Esophagus (tissue), 2 donors: ENCODE data around the gene DDR1. TPM values are rescaled to one million over a fixed set of nuclear protein-coding genes. Genes with fewer than 3 reads are reported as not detected.

Source experiments
- H3K27ac ChIP-seq, 2 donors: one replicate each; pipeline ENCODE4 v1.5.1; 2013; ENCODE audit warnings: low read depth in 2 of 2, mild to moderate bottlenecking in 2 of 2, inconsistent platforms in 1 of 2, low read length in 1 of 2, moderate library complexity in 1 of 2
- H3K27me3 ChIP-seq, 2 donors: one replicate each; pipeline ENCODE4 v1.6.1; 2013; ENCODE audit warnings: low read length in 2 of 2, control low read depth in 1 of 2, mild to moderate bottlenecking in 1 of 2; ENCODE audit not compliant: insufficient read depth in 2 of 2, control insufficient read depth in 1 of 2
- H3K36me3 ChIP-seq, 2 donors: one replicate each; pipeline ENCODE4 v1.6.1; 2013; ENCODE audit warnings: low read length in 1 of 2; ENCODE audit not compliant: control insufficient read depth in 2 of 2, insufficient read depth in 2 of 2
- H3K4me1 ChIP-seq, 2 donors: one replicate each; pipeline ENCODE4 v1.6.1; 2013; ENCODE audit warnings: low read length in 1 of 2; ENCODE audit not compliant: control insufficient read depth in 2 of 2, insufficient read depth in 2 of 2
- H3K4me3 ChIP-seq, 2 donors: one replicate each; pipeline ENCODE4 v1.5.1; 2013; ENCODE audit warnings: low read length in 2 of 2, mild to moderate bottlenecking in 2 of 2, low read depth in 1 of 2, moderate library complexity in 1 of 2
- H3K9me3 ChIP-seq, 2 donors: one replicate each; pipeline ENCODE4 v1.6.1; 2013; ENCODE audit warnings: mild to moderate bottlenecking in 2 of 2, low read depth in 1 of 2, low read length in 1 of 2, moderate library complexity in 1 of 2; ENCODE audit not compliant: control insufficient read depth in 2 of 2, insufficient read depth in 1 of 2
- WGBS, 2 donors: extraction: QIAGEN DNeasy Blood & Tissue Kit; methylation state at CpG; one replicate each; pipeline ENCODE4 v1.1.7; 2013; 5-methylcytosine and 5-hydroxymethylcytosine counted together
- polyA plus RNA-seq, 2 donors: library from polyadenylated mRNA; stranded (reverse); fragments of 200-250 nt; gene quantifications; one replicate each; pipeline ENCODE4 v1.2.3, GENCODE V29; 2013
- donor health status: healthy with polysubstance abuse.
- donor health status: Bipolar disorder and iron deficiency.

Gene DDR1
- polyA plus RNA-seq, 2 donors, result 102 to 136 TPM

GRCh38 chr6:30885481-30885998, 1.2 kb downstream of the DDR1 start:
- WGBS, 2 donors, result 19 to 22% methylated on average over 7 of the region's 7 CpGs
- H3K4me1 ChIP-seq, result peaks cover 2 to 22% of the 10 kb centered on the region in 2 donors
- H3K4me3 ChIP-seq, result peak overlapping the region; percentile 64 to 86
- no peaks in the 10 kb centered on the region for H3K9me3 ChIP-seq
- no peaks in the 10 kb centered on the region for H3K27me3 ChIP-seq
- H3K27ac ChIP-seq, result peak overlapping the region; percentile 96 to 99
- H3K36me3 ChIP-seq, result peaks cover 0 to 21% of the 10 kb centered on the region in 2 donors

GRCh38 chr6:30885999-30886896, 1.9 kb downstream of the DDR1 start:
- peak overlapping the region; percentile 64 to 86 for H3K4me3 ChIP-seq
- peaks cover 2 to 22% of the 10 kb centered on the region in 2 donors for H3K4me1 ChIP-seq
- H3K27me3 ChIP-seq, result no peaks in the 10 kb centered on the region
- H3K27ac ChIP-seq, result peak overlapping the region; percentile 87 to 96
- WGBS, 2 donors, result 18 to 21% methylated on average over 18 of the region's 18 CpGs
- H3K9me3 ChIP-seq, result no peaks in the 10 kb centered on the region
- peaks cover 0 to 28% of the 10 kb centered on the region in 2 donors for H3K36me3 ChIP-seq

- H3K4me3 ChIP-seq, result peak overlapping the region in 1 of 2 donors; percentile 86
- H3K27ac ChIP-seq, result peak overlapping the region; percentile 87 to 96
- no peaks in the 10 kb centered on the region for H3K27me3 ChIP-seq
- H3K4me1 ChIP-seq, result peaks cover 2 to 19% of the 10 kb centered on the region in 2 donors
- H3K36me3 ChIP-seq, result peaks cover 0 to 34% of the 10 kb centered on the region in 2 donors
- H3K9me3 ChIP-seq, result no peaks in the 10 kb centered on the region
These were observed 2.6 kb downstream of the DDR1 start for GRCh38 chr6:30886897-30887255.

GRCh38 chr6:30887901-30888815, 3.8 kb downstream of the DDR1 start:
- WGBS, 2 donors, result 36 to 52% methylated on average over 6 of the region's 6 CpGs
- Histone ChIP-seq H3K4me3 (no peak overlapping the region), H3K27me3 (no peaks in the 10 kb centered on the region), H3K9me3 (no peaks in the 10 kb centered on the region), H3K36me3 (peaks cover 3 to 42% of the 10 kb centered on the region in 2 donors), H3K4me1 (peaks cover 2 to 12% of the 10 kb centered on the region in 2 donors), H3K27ac (no peak overlapping the region)

GRCh38 chr6:30888816-30889495, 4.6 kb downstream of the DDR1 start:
- Histone ChIP-seq H3K27me3 (no peaks in the 10 kb centered on the region), H3K4me3 (no peak overlapping the region), H3K36me3 (peaks cover 3 to 50% of the 10 kb centered on the region in 2 donors), H3K9me3 (no peaks in the 10 kb centered on the region), H3K27ac (no peak overlapping the region), H3K4me1 (peaks cover 2 to 12% of the 10 kb centered on the region in 2 donors)
- 74 to 86% methylated on average over 18 of the region's 18 CpGs for WGBS, 2 donors

- Histone ChIP-seq H3K27me3 (no peaks in the 10 kb centered on the region), H3K4me1 (peaks cover 2 to 12% of the 10 kb centered on the region in 2 donors), H3K27ac (peak overlapping the region in 1 of 2 donors; percentile 16), H3K9me3 (no peaks in the 10 kb centered on the region), H3K36me3 (peaks cover 3 to 54% of the 10 kb centered on the region in 2 donors), H3K4me3 (no peak overlapping the region)
- 61 to 70% methylated on average over 4 of the region's 4 CpGs for WGBS, 2 donors
These were observed 5.2 kb downstream of the DDR1 start for GRCh38 chr6:30889496-30889885.

GRCh38 chr6:30889921-30890645, 5.8 kb downstream of the DDR1 start:
- Histone ChIP-seq H3K27me3 (no peaks in the 10 kb centered on the region), H3K4me3 (no peak overlapping the region), H3K36me3 (peaks cover 3 to 58% of the 10 kb centered on the region in 2 donors), H3K9me3 (no peaks in the 10 kb centered on the region), H3K4me1 (peaks cover 2 to 12% of the 10 kb centered on the region in 2 donors), H3K27ac (peak overlapping the region in 1 of 2 donors; percentile 35)
- 58 to 72% methylated on average over 14 of the region's 14 CpGs for WGBS, 2 donors

- H3K36me3 ChIP-seq, result peaks cover 3 to 65% of the 10 kb centered on the region in 2 donors
- 72 to 83% methylated on average over 12 of the region's 12 CpGs for WGBS, 2 donors
These were observed 6.5 kb downstream of the DDR1 start for GRCh38 chr6:30890646-30891449.

More at GRCh38 chr6:30890646-30891449, 6.5 kb downstream of the DDR1 start:
- H3K27ac ChIP-seq, result peak overlapping the region in 1 of 2 donors; percentile 35
- H3K4me1 ChIP-seq, result peaks cover 2 to 12% of the 10 kb centered on the region in 2 donors
- H3K4me3 ChIP-seq, result no peak overlapping the region
- no peaks in the 10 kb centered on the region for H3K27me3 ChIP-seq
- no peaks in the 10 kb centered on the region for H3K9me3 ChIP-seq
